Keratinocyte (primary cell): ENCODE results near the gene PPFIA3.

Experiments
- EZH2 ChIP-seq: IDR thresholded peaks from one replicate; pipeline ENCODE4 v1.6.1; 2012; ENCODE audit warnings: inconsistent platforms, mild to moderate bottlenecking, low read length, moderate library complexity
- TF ChIP-seq, protein P1 (sequence below), 3 experiments: IDR thresholded peaks in 1 of 3; conservative IDR thresholded peaks in 1 of 3; optimal IDR thresholded peaks in 1 of 3; 2 replicates in 2 of 3; 3 replicates in 1 of 3; pipeline versions ENCODE3 to v1.5.1; 2011; ENCODE audit warnings: low read length in 3 of 3, mild to moderate bottlenecking in 3 of 3, moderate library complexity in 2 of 3, control low read depth in 1 of 3, inconsistent platforms in 1 of 3; ENCODE audit not compliant: insufficient read depth in 2 of 3; ENCODE audit errors: extremely low read depth in 1 of 3

DNA sequence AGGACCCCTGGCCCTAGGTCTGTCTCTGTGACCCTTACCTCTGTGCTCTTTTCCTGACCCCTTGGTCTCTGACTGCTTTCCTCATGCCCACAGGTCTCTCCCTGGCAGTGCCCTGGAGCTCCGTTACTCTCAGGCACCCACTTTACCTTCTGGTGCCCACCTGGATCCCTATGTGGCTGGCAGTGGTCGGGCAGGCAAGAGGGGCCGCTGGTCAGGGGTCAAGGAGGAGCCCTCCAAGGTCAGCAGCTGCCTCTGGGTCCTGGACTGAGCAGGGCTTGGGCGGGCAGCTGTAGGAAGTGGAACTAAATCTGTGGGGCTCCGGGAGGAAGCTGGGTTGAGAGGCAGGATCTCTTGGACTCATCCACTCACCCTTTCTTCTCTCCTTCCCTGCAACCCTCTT lies 16.3 kb downstream of the PPFIA3 start:
- TF ChIP-seq, protein P1, sequence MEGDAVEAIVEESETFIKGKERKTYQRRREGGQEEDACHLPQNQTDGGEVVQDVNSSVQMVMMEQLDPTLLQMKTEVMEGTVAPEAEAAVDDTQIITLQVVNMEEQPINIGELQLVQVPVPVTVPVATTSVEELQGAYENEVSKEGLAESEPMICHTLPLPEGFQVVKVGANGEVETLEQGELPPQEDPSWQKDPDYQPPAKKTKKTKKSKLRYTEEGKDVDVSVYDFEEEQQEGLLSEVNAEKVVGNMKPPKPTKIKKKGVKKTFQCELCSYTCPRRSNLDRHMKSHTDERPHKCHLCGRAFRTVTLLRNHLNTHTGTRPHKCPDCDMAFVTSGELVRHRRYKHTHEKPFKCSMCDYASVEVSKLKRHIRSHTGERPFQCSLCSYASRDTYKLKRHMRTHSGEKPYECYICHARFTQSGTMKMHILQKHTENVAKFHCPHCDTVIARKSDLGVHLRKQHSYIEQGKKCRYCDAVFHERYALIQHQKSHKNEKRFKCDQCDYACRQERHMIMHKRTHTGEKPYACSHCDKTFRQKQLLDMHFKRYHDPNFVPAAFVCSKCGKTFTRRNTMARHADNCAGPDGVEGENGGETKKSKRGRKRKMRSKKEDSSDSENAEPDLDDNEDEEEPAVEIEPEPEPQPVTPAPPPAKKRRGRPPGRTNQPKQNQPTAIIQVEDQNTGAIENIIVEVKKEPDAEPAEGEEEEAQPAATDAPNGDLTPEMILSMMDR (optimal IDR thresholded peaks at IDR 0.05 in 1 of 3, IDR thresholded peaks at IDR 0.05 in 1 of 3, conservative IDR thresholded peaks at IDR 0.05 in 1 of 3; ENCODE audit: extremely low read depth in 1 of 3, insufficient read depth in 2 of 3, low read length in 3 of 3) = no peak
- no peak for TF ChIP-seq EZH2
